SJSA1 (cell line): ENCODE measurements around the gene TSPAN12. TPM values are rescaled to one million over a fixed set of nuclear protein-coding genes. Genes with fewer than 3 reads are reported as not detected.

Experiments
- DNase-seq, 2 experiments: peaks; one replicate each; pipeline ENCODE4 v3.0.0-alpha.2; 2015 to 2020; ENCODE audit warnings: low spot score in 2 of 2, low read depth in 1 of 2
- H3K27ac ChIP-seq: fragments of 250-450 bp; sonication (Bioruptor Pico); 2 replicates; pipeline ENCODE4 v1.5.1; 2020; ENCODE audit warnings: mild to moderate bottlenecking, moderate library complexity
- H3K27me3 ChIP-seq: fragments of 250-450 bp; sonication (Bioruptor Pico); replicated peaks from 2 replicates; pipeline ENCODE4 v1.5.1; 2020; ENCODE audit warnings: mild to moderate bottlenecking, moderate library complexity
- H3K36me3 ChIP-seq: fragments of 250-450 bp; sonication (Bioruptor Pico); 2 replicates; pipeline ENCODE4 v1.5.1; 2020; ENCODE audit warnings: mild to moderate bottlenecking
- H3K4me1 ChIP-seq: fragments of 250-450 bp; sonication (Bioruptor Pico); replicated peaks from 2 replicates; pipeline ENCODE4 v1.6.1; 2021; ENCODE audit warnings: mild to moderate bottlenecking
- H3K4me3 ChIP-seq: fragments of 250-450 bp; sonication (Bioruptor Pico); 2 replicates; pipeline ENCODE4 v1.5.1; 2020; ENCODE audit warnings: mild to moderate bottlenecking
- H3K9me3 ChIP-seq: fragments of 250-450 bp; sonication (Bioruptor Pico); replicated peaks from 2 replicates; pipeline ENCODE4 v1.5.1; 2020; ENCODE audit warnings: mild to moderate bottlenecking
- total RNA-seq: library from RNA; depleted of rRNA; stranded (reverse); fragments of >200 nt; shearing (Covaris generic); gene quantifications from 2 replicates; pipeline ENCODE4 v1.2.3, GENCODE V29; 2014

The TSPAN12 gene
- total RNA-seq, 1 experiment from 2014 or later, result 1.8 TPM

DNA sequence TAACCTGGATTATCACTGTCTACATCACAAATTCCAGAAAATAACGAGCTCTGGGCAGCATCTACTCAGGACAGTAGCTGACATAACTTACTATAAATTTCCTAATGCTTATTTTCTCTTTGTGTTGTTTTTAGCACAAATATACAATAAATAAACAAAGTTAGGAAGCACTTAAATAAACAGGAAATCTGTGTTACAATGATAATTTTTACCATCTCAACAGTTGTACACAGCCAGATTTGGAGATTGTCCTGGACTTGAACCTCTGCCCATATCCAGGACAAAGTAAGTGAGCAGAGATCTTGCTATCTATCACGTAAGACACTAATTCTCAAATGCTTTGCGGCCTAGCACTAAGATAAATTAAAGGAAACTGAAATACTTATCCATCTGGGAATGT, 48.7 kb downstream of the TSPAN12 start:
- DNase-seq, result no peak
- Histone ChIP-seq H3K4me1 (no peaks in the 10 kb centered on the region), H3K36me3 (no peaks in the 10 kb centered on the region), H3K27me3 (peaks cover 4% of the 10 kb centered on the region; the same call in 1 of the 2 replicates), H3K27ac (no peak overlapping the region), H3K9me3 (no peaks in the 10 kb centered on the region), H3K4me3 (no peak overlapping the region)

GRCh38 chr7:120807390-120807789, 50.6 kb downstream of the TSPAN12 start:
- no peak for DNase-seq
- H3K4me3 ChIP-seq, result no peak overlapping the region
- H3K36me3 ChIP-seq, result no peaks in the 10 kb centered on the region
- H3K9me3 ChIP-seq, result no peaks in the 10 kb centered on the region
- no peaks in the 10 kb centered on the region; the same call in 1 of the 2 replicates for H3K27me3 ChIP-seq
- no peak overlapping the region for H3K27ac ChIP-seq
- H3K4me1 ChIP-seq, result no peaks in the 10 kb centered on the region

DNA sequence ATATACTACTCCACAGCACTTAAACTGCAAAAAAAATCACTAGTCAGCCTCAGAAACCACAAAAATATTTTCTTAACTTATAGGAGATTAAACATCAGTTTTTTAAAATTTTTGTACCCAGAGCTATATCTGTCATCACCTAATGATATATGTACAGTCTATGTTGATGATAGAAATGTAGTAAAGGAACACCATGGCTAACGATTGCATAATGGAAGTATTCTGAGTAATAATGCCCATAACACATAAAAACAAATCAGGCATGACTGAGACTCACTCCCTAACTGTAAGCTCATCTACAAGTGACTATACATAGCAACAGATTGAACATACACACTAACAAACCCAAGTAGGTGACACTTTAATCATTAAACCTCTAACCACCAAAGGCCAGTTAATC, 51.3 kb downstream of the TSPAN12 start:
- H3K27ac ChIP-seq, result no peak overlapping the region
- no peak for DNase-seq
- H3K9me3 ChIP-seq, result no peaks in the 10 kb centered on the region
- H3K4me3 ChIP-seq, result no peak overlapping the region
- no peaks in the 10 kb centered on the region for H3K4me1 ChIP-seq
- no peaks in the 10 kb centered on the region for H3K36me3 ChIP-seq
- no peaks in the 10 kb centered on the region; the same call in 1 of the 2 replicates for H3K27me3 ChIP-seq

DNA sequence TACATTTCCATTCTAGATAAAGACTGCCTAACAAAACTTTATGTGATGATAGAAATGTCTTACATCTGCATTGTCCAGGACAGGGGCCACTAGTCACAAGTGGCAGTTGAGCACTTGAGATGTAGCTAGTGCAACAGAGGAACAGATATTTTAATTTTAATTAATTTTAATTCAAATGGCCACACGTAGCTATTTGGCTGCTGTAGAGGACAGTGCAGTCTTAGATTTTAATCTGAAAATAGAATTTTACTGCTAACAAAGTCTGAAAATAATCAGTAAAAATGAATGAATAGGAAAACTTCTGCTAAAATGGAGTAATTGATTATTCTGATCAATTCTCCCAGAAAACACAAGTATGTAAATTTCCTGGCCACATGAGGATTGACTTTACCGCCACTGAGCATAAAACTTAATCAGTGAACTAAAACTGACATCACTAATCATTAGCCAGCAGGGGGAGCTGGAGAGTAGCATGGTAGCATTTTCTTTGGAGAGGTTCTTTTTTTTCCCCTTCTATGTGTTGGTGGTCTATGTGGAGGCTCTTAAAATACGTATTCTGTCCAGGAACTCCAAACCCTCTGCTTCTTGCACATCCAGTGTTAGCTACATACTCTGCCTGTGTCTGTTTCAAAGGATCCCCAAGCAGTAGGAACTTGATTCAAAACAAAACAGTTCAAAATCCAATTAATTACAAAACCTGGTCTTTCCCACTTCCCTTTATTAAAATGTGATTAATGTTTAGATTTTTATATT, 52.1 kb downstream of the TSPAN12 start:
- no peaks in the 10 kb centered on the region for H3K4me1 ChIP-seq
- DNase-seq, result peak; percentile 33 to 55

DNA sequence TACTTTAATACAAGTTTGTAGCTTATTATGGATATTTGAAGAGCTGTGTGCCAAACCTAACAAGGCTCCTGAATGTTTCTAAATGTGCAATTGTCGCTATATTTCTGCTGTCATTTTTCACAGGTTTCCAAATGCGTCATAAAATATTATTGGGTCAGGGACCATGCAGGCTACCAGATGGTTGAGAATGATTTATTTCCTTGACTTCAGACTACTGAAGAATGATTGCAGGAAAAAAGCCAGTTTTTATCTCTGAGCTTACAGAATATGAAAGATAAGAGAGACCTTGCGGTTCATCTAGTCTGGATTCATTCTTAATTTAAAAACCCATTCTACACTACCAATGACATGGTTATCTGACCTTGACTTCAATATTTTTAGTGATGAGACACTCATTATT, 55.2 kb downstream of the TSPAN12 start:
- no peaks in the 10 kb centered on the region for H3K36me3 ChIP-seq
- H3K9me3 ChIP-seq, result no peaks in the 10 kb centered on the region
- DNase-seq, result no peak

More for the DNA sequence above, 52.1 kb downstream of the TSPAN12 start:
- Histone ChIP-seq H3K27ac (no peak overlapping the region), H3K4me3 (no peak overlapping the region), H3K27me3 (no peaks in the 10 kb centered on the region; the same call in 1 of the 2 replicates), H3K36me3 (no peaks in the 10 kb centered on the region), H3K9me3 (no peaks in the 10 kb centered on the region)

GRCh38 chr7:120799813-120800475, 58.0 kb downstream of the TSPAN12 start:
- Histone ChIP-seq H3K4me1 (no peaks in the 10 kb centered on the region), H3K9me3 (no peaks in the 10 kb centered on the region; the same call in 1 of the 2 replicates), H3K27ac (no peak overlapping the region), H3K4me3 (no peak overlapping the region), H3K36me3 (no peaks in the 10 kb centered on the region), H3K27me3 (peaks cover 5% of the 10 kb centered on the region; the same call in 1 of the 2 replicates)
- DNase-seq, result no peak

More for the DNA sequence above, 55.2 kb downstream of the TSPAN12 start:
- Histone ChIP-seq H3K4me1 (no peaks in the 10 kb centered on the region), H3K4me3 (no peak overlapping the region), H3K27me3 (no peaks in the 10 kb centered on the region; the same call in none of the 2 replicates), H3K27ac (no peak overlapping the region)

GRCh38 chr7:120799147-120799546, 58.8 kb downstream of the TSPAN12 start:
- Histone ChIP-seq H3K27ac (no peak overlapping the region), H3K9me3 (no peaks in the 10 kb centered on the region; the same call in 1 of the 2 replicates)
- DNase-seq, result no peak

GRCh38 chr7:120797026-120797645, 60.8 kb downstream of the TSPAN12 start:
- Histone ChIP-seq H3K4me1 (no peaks in the 10 kb centered on the region), H3K27ac (no peak overlapping the region), H3K27me3 (peaks cover 5% of the 10 kb centered on the region), H3K9me3 (no peaks in the 10 kb centered on the region; the same call in 1 of the 2 replicates), H3K4me3 (no peak overlapping the region), H3K36me3 (no peaks in the 10 kb centered on the region)
- no peak for DNase-seq

More at GRCh38 chr7:120799147-120799546, 58.8 kb downstream of the TSPAN12 start:
- Histone ChIP-seq H3K4me3 (no peak overlapping the region), H3K27me3 (peaks cover 5% of the 10 kb centered on the region), H3K4me1 (no peaks in the 10 kb centered on the region), H3K36me3 (no peaks in the 10 kb centered on the region)

DNA sequence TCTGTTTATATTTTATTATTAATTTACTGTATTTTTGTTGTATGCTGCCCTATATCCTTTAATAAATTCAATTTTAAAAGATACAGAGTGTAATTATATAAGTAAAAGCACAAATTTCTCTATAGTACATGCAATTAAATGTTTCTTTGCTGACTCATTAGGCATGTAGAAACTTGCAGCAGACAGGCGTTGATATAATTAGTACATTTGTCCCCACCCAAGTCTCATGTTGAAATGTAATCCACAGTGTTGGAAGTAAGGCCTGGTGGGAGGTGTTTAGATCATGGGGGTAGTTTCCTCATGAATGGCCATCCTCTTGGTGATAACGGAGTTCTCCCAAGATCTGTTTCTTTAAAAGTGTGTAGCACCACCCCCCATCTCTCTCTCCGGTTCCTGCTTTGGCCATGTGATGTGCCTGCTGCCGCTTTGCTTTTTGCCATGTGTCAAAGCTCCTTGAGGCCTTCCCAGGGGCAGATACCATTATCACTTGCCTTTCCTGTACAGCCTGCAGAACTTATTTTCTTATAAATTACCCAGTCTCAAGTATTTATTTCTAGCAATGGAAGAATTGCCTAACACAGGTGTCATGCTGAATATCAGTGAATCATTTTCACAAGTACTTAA, 63.7 kb downstream of the TSPAN12 start:
- no peaks in the 10 kb centered on the region for H3K4me1 ChIP-seq
- peaks cover 5% of the 10 kb centered on the region for H3K27me3 ChIP-seq
- no peak overlapping the region for H3K4me3 ChIP-seq
- no peaks in the 10 kb centered on the region for H3K36me3 ChIP-seq
- H3K9me3 ChIP-seq, result no peaks in the 10 kb centered on the region; the same call in 1 of the 2 replicates
- no peak overlapping the region for H3K27ac ChIP-seq
- DNase-seq, result no peak

DNA sequence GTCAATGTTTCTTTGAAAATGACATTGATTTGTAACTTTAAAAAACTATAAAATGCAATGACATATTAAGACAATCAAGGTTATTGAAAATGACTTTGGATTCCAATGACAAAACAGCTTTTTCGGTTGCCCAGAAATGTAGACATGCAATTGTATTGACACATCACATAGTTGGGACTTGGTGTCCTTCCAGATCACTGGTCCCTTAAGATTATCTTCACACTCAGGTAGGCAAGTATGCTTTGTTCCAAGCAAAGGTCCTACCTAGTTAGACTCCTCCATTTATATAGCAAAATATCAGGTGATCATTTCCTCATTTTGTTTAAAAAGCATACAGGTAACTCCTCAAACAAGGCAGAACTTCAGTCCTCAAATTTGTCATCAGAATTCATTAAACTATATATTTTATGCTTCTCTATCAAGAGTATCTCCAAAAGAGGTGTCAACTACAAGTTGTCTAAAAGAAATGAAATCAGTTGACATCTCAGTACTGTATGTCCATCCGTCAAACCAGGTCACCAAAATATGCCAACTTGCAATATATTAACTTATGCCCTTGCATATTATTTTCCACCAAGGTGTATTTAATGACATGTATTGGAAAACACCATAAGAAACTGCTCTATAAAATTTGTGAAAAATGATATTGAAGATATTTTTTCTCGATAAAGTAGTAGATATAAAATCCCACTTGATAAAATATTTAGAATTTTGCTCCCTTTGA, 64.6 kb downstream of the TSPAN12 start:
- H3K36me3 ChIP-seq, result no peaks in the 10 kb centered on the region
- no peaks in the 10 kb centered on the region; the same call in 1 of the 2 replicates for H3K9me3 ChIP-seq
- H3K4me3 ChIP-seq, result no peak overlapping the region
- H3K4me1 ChIP-seq, result no peaks in the 10 kb centered on the region
- no peak for DNase-seq
- peaks cover 5% of the 10 kb centered on the region for H3K27me3 ChIP-seq
- H3K27ac ChIP-seq, result no peak overlapping the region

DNA sequence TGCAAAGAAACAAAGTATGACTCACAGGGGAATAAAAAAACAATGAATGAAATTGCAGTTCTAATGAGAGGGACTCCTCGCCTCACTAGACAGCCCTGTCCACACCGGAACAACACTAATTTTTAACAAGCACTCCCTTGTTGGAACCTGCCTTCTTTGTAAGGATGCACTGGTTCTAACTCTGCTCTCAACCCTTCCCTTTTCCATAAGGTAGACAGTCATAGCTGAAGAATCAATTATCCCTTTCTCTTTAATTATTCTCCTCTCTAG, 65.1 kb downstream of the TSPAN12 start:
- no peak for DNase-seq
- Histone ChIP-seq H3K27ac (no peak overlapping the region), H3K27me3 (peaks cover 5% of the 10 kb centered on the region), H3K9me3 (no peaks in the 10 kb centered on the region; the same call in 1 of the 2 replicates), H3K36me3 (no peaks in the 10 kb centered on the region), H3K4me3 (no peak overlapping the region), H3K4me1 (no peaks in the 10 kb centered on the region)

- no peaks in the 10 kb centered on the region for H3K4me1 ChIP-seq
- peak; percentile 36 to 70 for DNase-seq
- H3K4me3 ChIP-seq, result no peak overlapping the region
- peaks cover 5% of the 10 kb centered on the region for H3K27me3 ChIP-seq
- H3K36me3 ChIP-seq, result no peaks in the 10 kb centered on the region
- H3K9me3 ChIP-seq, result no peaks in the 10 kb centered on the region; the same call in 1 of the 2 replicates
- H3K27ac ChIP-seq, result no peak overlapping the region
These were observed 65.7 kb downstream of the TSPAN12 start for GRCh38 chr7:120792091-120792860.
